H1 (cell line): ENCODE measurements around the gene CTXN1. TPM values are rescaled to one million over a fixed set of nuclear protein-coding genes. Genes with fewer than 3 reads are reported as not detected.

ENCODE experiments used
- CTCF ChIA-PET: fragments of 300-600 bp; sonication (Branson Sonifier 250); formaldehyde crosslinking; loops from one replicate; lab custom pipeline; 2021; ENCODE audit not compliant: partially characterized antibody; lab: Charles Lee
- POLR2A ChIA-PET: fragments of 300-600 bp; sonication (Branson Sonifier 250); formaldehyde crosslinking; loops from one replicate; lab custom pipeline; 2021; ENCODE audit warnings: inconsistent platforms; ENCODE audit not compliant: partially characterized antibody; lab: Charles Lee
- DNase-seq, 2 experiments: peaks; one replicate each; pipeline versions ENCODE4 v3.0.0 to v3.0.0-alpha.2; 2010 to 2022; ENCODE audit warnings: low spot score in 2 of 2, low read depth in 1 of 2, mixed read lengths in 1 of 2
- FAIRE-seq: peaks from 2 replicates; lab custom pipeline; 2011; peaks lifted over from hg19 to GRCh38; lab: Jason Lieb, UNC
- H2AFZ ChIP-seq: 2 replicates; pipeline ENCODE4 v1.8.1; 2012; ENCODE audit warnings: low read length, inconsistent platforms
- H2AK5ac ChIP-seq: 2 replicates; pipeline ENCODE4 v1.6.1; 2013; ENCODE audit warnings: low read depth, low read length
- H2BK120ac ChIP-seq: replicated peaks from 2 replicates; pipeline ENCODE3; 2013; ENCODE audit warnings: low read depth, low read length, inconsistent platforms
- H2BK12ac ChIP-seq: 2 replicates; pipeline ENCODE4 v1.6.1; 2013; ENCODE audit warnings: low read depth, low read length
- H2BK15ac ChIP-seq: 2 replicates; pipeline ENCODE4 v1.6.1; 2013; ENCODE audit warnings: low read length
- H2BK20ac ChIP-seq: 2 replicates; pipeline ENCODE4 v1.6.1; 2013; ENCODE audit warnings: low read length
- H2BK5ac ChIP-seq: 2 replicates; pipeline ENCODE4 v1.6.1; 2013; ENCODE audit warnings: low read depth, low read length
- H3K14ac ChIP-seq: 2 replicates; pipeline ENCODE4 v1.6.1; 2013; ENCODE audit warnings: inconsistent platforms; ENCODE audit not compliant: insufficient read length
- H3K18ac ChIP-seq: 2 replicates; pipeline ENCODE4 v1.6.1; 2013; ENCODE audit warnings: low read length; ENCODE audit errors: extremely low read depth
- H3K23ac ChIP-seq: 2 replicates; pipeline ENCODE4 v1.6.1; 2013; ENCODE audit warnings: inconsistent platforms; ENCODE audit not compliant: insufficient read length
- H3K23me2 ChIP-seq: 2 replicates; pipeline ENCODE4 v1.6.1; 2013; ENCODE audit warnings: low read depth, low read length
- H3K27ac ChIP-seq: 2 replicates; pipeline ENCODE4 v1.6.1; 2011; ENCODE audit warnings: low read depth, low read length, inconsistent platforms
- H3K27me3 ChIP-seq, 4 experiments: replicated peaks in 1 of 4; 1 replicate in 1 of 4; 2 replicates in 3 of 4; pipeline versions ENCODE4 v1.6.1 to v1.8.1; 2011 to 2013; ENCODE audit warnings: low read length in 3 of 4, mild to moderate bottlenecking in 3 of 4, inconsistent platforms in 2 of 4, mixed read lengths in 2 of 4, moderate library complexity in 1 of 4; ENCODE audit not compliant: control insufficient read depth in 3 of 4, insufficient read depth in 3 of 4; ENCODE audit errors: extremely low read depth in 1 of 4
- H3K36me3 ChIP-seq, 4 experiments: 2 replicates each; pipeline versions ENCODE4 v1.6.1 to v1.8.1; 2011 to 2013; ENCODE audit warnings: mild to moderate bottlenecking in 4 of 4, low read length in 3 of 4, moderate library complexity in 2 of 4, control low read depth in 1 of 4, inconsistent platforms in 1 of 4; ENCODE audit not compliant: insufficient read depth in 4 of 4, control insufficient read depth in 2 of 4
- H3K4ac ChIP-seq: replicated peaks from 2 replicates; pipeline ENCODE3; 2013; ENCODE audit warnings: low read length, low read depth, mixed read lengths, inconsistent platforms; ENCODE audit not compliant: insufficient read length
- H3K4me1 ChIP-seq, 4 experiments: replicated peaks in 1 of 4; 1 replicate in 1 of 4; 2 replicates in 3 of 4; pipeline versions ENCODE4 v1.6.1 to v1.8.1; 2011 to 2013; ENCODE audit warnings: low read length in 3 of 4, inconsistent platforms in 2 of 4, mixed read lengths in 1 of 4; ENCODE audit not compliant: insufficient read depth in 4 of 4, control insufficient read depth in 3 of 4
- H3K4me2 ChIP-seq, 2 experiments: 2 replicates each; pipeline versions ENCODE4 v1.6.1 to v1.8.1; 2011 to 2013; ENCODE audit warnings: low read depth in 2 of 2, low read length in 2 of 2, control low read depth in 1 of 2, inconsistent platforms in 1 of 2, mild to moderate bottlenecking in 1 of 2; ENCODE audit not compliant: insufficient read depth in 1 of 2
- H3K4me3 ChIP-seq, 4 experiments: fragments of 200-600, 300-600 bp in 1 of 4; sonication (generic), shearing (Covaris generic), sonication (Bioruptor Twin) in 1 of 4; 2 replicates each; pipeline versions ENCODE4 v1.5.1 to v1.8.1; 2011 to 2016; ENCODE audit warnings: low read length in 4 of 4, low read depth in 3 of 4, control low read depth in 2 of 4, inconsistent platforms in 2 of 4, mild to moderate bottlenecking in 2 of 4, mixed read lengths in 1 of 4, moderate library complexity in 1 of 4; ENCODE audit not compliant: insufficient read depth in 2 of 4; ENCODE audit errors: extremely low read depth in 1 of 4
- H3K56ac ChIP-seq: replicated peaks from 2 replicates; pipeline ENCODE3; 2013; ENCODE audit warnings: low read depth, mild to moderate bottlenecking, mixed read lengths, low read length, inconsistent platforms; ENCODE audit not compliant: insufficient read length
- H3K79me1 ChIP-seq: 2 replicates; pipeline ENCODE4 v1.6.1; 2013; ENCODE audit warnings: low read depth, low read length, control low read depth
- H3K79me2 ChIP-seq, 2 experiments: 2 replicates each; pipeline versions ENCODE4 v1.6.1 to v1.8.1; 2012 to 2013; ENCODE audit warnings: low read length in 2 of 2, mild to moderate bottlenecking in 2 of 2, inconsistent platforms in 1 of 2; ENCODE audit not compliant: insufficient read depth in 2 of 2, control insufficient read depth in 1 of 2
- H3K9ac ChIP-seq, 4 experiments: replicated peaks in 1 of 4; 1 replicate in 1 of 4; 2 replicates in 3 of 4; pipeline versions ENCODE4 v1.6.1 to v1.8.1; 2011 to 2013; ENCODE audit warnings: low read depth in 3 of 4, low read length in 3 of 4, control low read depth in 2 of 4, mild to moderate bottlenecking in 2 of 4, moderate library complexity in 2 of 4, inconsistent platforms in 1 of 4; ENCODE audit errors: extremely low read depth in 1 of 4
- H3K9me3 ChIP-seq, 2 experiments: 2 replicates each; pipeline versions ENCODE4 v1.6.1 to v1.8.1; 2012 to 2013; ENCODE audit warnings: mild to moderate bottlenecking in 2 of 2, moderate library complexity in 2 of 2, control low read depth in 1 of 2, inconsistent platforms in 1 of 2, low read depth in 1 of 2, low read length in 1 of 2, mixed read lengths in 1 of 2; ENCODE audit not compliant: insufficient read depth in 2 of 2
- H4K20me1 ChIP-seq, 2 experiments: replicated peaks in 1 of 2; 2 replicates each; pipeline versions ENCODE3 to v1.8.1; 2011 to 2013; ENCODE audit warnings: inconsistent platforms in 2 of 2, low read length in 2 of 2, mild to moderate bottlenecking in 1 of 2; ENCODE audit not compliant: insufficient read depth in 2 of 2, control insufficient read depth in 1 of 2
- H4K5ac ChIP-seq: 2 replicates; pipeline ENCODE4 v1.6.1; 2013; ENCODE audit warnings: low read length, low read depth, mixed read lengths, inconsistent platforms; ENCODE audit not compliant: insufficient read length
- H4K8ac ChIP-seq: 2 replicates; pipeline ENCODE4 v1.8.0; 2013; ENCODE audit warnings: mild to moderate bottlenecking, moderate library complexity, low read length, inconsistent platforms; ENCODE audit not compliant: insufficient read depth; ENCODE audit errors: extremely low read depth
- H4K91ac ChIP-seq: replicated peaks from 2 replicates; pipeline ENCODE3; 2013; ENCODE audit warnings: low read length, mixed read lengths, inconsistent platforms; ENCODE audit not compliant: insufficient read length
- CBX5 ChIP-seq: fragments of 300-800, 300-1000 bp; sonication (generic); IDR thresholded peaks from 2 replicates; pipeline ENCODE4 v1.7.1; 2016; ENCODE audit warnings: antibody characterized with exemption, low read length, low read depth
- CBX8 ChIP-seq: fragments of 300-800, 300-1000 bp; sonication (generic); IDR thresholded peaks from 2 replicates; pipeline ENCODE4 v1.7.1; 2016; ENCODE audit warnings: low read depth, low read length, borderline replicate concordance
- POU5F1 ChIP-seq: IDR thresholded peaks from 2 replicates; pipeline ENCODE4 v1.6.1; 2011; ENCODE audit warnings: low read depth, mild to moderate bottlenecking, low read length, moderate library complexity
- SP4 ChIP-seq: IDR thresholded peaks from 2 replicates; pipeline ENCODE4 v1.6.1; 2012; ENCODE audit warnings: low read length, inconsistent platforms
- ZNF274 ChIP-seq: IDR thresholded peaks from 2 replicates; pipeline ENCODE4 v1.7.0; 2012; ENCODE audit warnings: low read length, borderline replicate concordance; ENCODE audit errors: extremely low read depth
- WGBS, 2 experiments: shearing (Covaris generic) in 1 of 2; methylation state at CpG; one replicate each; pipeline versions ENCODE4 v1.1.6 to v1.1.7; 2013 to 2015; ENCODE audit warnings: low lambda C conversion rate in 2 of 2, mixed read lengths in 2 of 2, inconsistent platforms in 1 of 2, low coverage in 1 of 2, missing lambda C conversion rate in 1 of 2; ENCODE audit not compliant: insufficient replicate concordance in 2 of 2, insufficient coverage in 1 of 2, insufficient read length in 1 of 2; ENCODE audit errors: extremely low coverage in 1 of 2, missing lambda C conversion rate in 1 of 2; 5-methylcytosine and 5-hydroxymethylcytosine counted together
- polyA plus RNA-seq, 7 experiments: library from polyadenylated mRNA; depleted of rRNA in 3 of 7; stranded (reverse) in 5 of 7; unstranded in 2 of 7; fragments of >200 nt in 5 of 7; fragments of 200-250 nt in 2 of 7; gene quantifications; 1 replicate in 5 of 7; 2 replicates in 1 of 7; 4 replicates in 1 of 7; pipeline versions ENCODE4 v1.2.1 to v1.2.3, GENCODE V29; 2011 to 2013; ENCODE audit warnings: missing spikeins in 2 of 7, mixed read lengths in 2 of 7
- total RNA-seq: library from RNA; stranded (reverse); fragmentation: NEBNext Ultra II Directional; extraction: Animal tissue kit (Norgen Biotek cat#: 25700); gene quantifications from 2 replicates; pipeline ENCODE4 v1.2.1, GENCODE V29; 2021

Gene CTXN1
- total and polyA plus RNA-seq, 2 of the 8 experiments (the other 6 are each of a cell fraction or from before 2014, with no cell fraction given): 16.4 to 58.0 TPM

- Histone ChIP-seq H2AFZ (no peak overlapping the region), H2AK5ac (no peak overlapping the region), H3K4me1 (peaks cover 0 to 4% (median 0%) of the 10 kb centered on the region in 4 experiments; a peak in 2 of 7 replicates), H2BK15ac (no peak overlapping the region), H3K23me2 (no peaks in the 10 kb centered on the region), H4K20me1 (peaks cover 0 to 3% of the 10 kb centered on the region in 2 experiments), H4K91ac (no peak overlapping the region), H3K79me2 (no peaks in the 10 kb centered on the region), H3K27me3 (no peaks in the 10 kb centered on the region), H3K27ac (no peak overlapping the region), H2BK5ac (no peak overlapping the region; the same call in 1 of the 2 replicates), H4K5ac (peak overlapping the region; percentile 33), H2BK20ac (no peak overlapping the region), H3K4me3 (no peak overlapping the region), H4K8ac (peak overlapping the region; percentile 1; the same call in 1 of the 2 replicates), H3K36me3 (no peaks in the 10 kb centered on the region), H3K14ac (no peak overlapping the region), H2BK12ac (no peak overlapping the region), H3K18ac (no peak overlapping the region), H3K9me3 (no peaks in the 10 kb centered on the region), H3K4ac (no peak overlapping the region), H3K56ac (no peak overlapping the region), H3K4me2 (no peak overlapping the region), H3K79me1 (no peaks in the 10 kb centered on the region), H3K23ac (no peak overlapping the region)
- DNase-seq: no peak
- ChIA-PET POLR2A (interaction anchor here (0.7 kb wide), 1 partner anchor 34 kb away, joined by 3 read pairs; no protein-coding TSS in a partner anchor), CTCF (no interaction called here)
- TF ChIP-seq CBX8 (no peak), SP4 (no peak), ZNF274 (no peak), POU5F1 (no peak), CBX5 (no peak)
- TF ChIP-seq, all 59 proteins: peak for 0
- H3K9ac ChIP-seq: no peak overlapping the region
- no peak overlapping the region for H2BK120ac ChIP-seq
- no peak for FAIRE-seq
- WGBS, 2 experiments: 94% methylated on average over 13 of the region's 13 CpGs; no CpG with 5 or more reads in 1 of the 2 experiments
Observed at GRCh38 chr19:7895565-7895964, 30.4 kb downstream of the CTXN1 start.
